GM12872 (cell line): ENCODE results near the gene CAPN15.
A peak's percentile ranks its signal among the peaks of the same experiment; 100 is the strongest.

ENCODE experiments used
- CTCF ChIP-seq: IDR thresholded peaks from 3 replicates; pipeline ENCODE4 v1.5.1; 2011; ENCODE audit warnings: low read depth, mild to moderate bottlenecking, low read length, moderate library complexity; ENCODE audit not compliant: insufficient read depth

CAPN15 gene

DNA sequence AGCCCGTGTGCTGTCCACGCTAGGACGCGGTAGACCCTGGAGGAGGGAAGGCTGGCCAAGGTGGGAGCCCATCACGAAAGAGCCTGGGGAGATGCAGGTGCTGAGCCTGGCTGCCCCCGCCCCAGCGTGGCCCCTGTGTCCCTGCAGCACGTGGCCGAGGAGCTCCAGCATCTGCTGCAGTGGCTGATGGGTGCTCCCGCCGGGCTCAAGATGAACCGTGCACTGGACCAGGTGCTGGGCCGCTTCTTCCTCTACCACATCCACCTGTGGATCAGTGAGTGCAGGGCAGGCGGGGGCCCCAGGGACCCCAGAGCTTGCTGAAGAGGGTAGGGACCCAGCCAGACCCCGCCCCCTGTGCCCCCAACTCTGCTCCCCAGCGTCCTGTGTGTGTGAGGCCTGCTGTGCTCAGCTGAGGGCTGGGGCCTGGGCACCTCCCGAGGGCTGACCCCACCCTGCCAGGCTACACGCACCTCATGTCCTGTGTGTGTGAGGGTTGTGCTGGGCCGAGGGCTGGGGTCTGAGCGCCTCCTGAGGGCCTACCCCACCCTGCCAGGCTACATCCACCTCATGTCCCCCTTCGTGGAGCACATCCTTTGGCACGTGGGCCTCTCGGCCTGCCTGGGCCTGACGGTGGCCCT, 50.8 kb downstream of the CAPN15 start:
- TF ChIP-seq CTCF: no peak

DNA sequence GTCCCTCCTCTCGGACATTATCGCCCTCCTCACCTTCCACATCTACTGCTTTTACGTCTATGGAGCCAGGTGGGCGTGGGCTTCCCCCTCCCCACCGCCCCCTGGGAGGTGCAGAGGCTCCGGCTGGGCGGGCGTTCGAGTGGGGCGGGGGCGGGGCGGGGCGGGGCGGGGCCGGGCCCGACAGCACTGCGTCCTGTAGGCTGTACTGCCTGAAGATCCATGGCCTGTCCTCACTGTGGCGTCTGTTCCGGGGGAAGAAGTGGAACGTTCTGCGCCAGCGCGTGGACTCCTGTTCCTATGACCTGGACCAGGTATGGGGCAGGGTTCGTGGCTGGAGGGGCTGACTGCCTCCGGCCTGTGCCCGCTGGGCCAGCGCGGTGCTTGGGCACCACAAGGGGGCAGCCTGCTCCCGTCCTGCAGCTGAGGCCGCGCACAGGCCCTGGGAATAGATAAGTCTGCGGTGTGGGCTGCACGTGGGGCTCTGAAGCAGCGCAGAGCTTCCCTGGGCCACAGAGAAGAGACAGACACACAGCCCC, 51.4 kb downstream of the CAPN15 start:
- TF ChIP-seq CTCF: peak; percentile 91

DNA sequence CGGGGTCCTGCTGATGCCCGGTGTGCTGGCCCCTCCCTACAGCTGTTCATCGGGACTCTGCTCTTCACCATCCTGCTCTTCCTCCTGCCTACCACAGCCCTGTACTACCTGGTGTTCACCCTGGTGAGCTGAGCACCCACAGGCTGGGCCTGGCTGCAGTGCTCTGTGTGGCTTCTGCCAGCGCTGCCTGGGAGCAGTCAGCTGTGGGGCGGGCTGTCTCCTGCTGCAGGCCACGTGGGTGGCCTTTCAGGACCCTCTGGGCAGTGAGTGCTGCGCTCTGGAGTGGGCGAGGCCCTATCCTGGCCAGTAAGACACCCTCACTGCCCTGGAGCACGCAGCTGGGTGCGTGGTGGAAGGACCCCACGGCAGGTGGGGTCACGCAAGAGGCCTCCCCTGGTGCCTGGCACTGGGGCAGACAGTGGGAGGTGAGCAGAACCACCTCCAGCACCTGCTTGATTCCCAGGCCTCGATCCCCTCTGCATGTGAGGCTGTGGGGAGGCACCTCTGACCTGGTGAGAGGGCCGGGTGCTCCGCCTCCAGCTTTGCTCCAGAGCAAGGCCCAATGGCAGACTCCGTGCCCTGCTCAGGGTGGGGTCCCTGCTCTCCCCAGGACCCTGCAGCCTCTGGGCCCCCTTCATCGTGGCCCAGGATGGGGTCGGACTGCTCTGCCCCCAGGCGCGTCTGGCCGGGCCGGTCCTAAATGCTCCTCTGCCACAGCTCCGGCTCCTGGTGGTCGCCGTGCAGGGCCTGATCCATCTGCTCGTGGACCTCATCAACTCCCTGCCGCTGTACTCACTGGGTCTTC, 52.8 kb downstream of the CAPN15 start:
- TF ChIP-seq CTCF: no peak

GRCh38 chr16:580946-581498, 53.5 kb downstream of the CAPN15 start:
- no peak for TF ChIP-seq CTCF

DNA sequence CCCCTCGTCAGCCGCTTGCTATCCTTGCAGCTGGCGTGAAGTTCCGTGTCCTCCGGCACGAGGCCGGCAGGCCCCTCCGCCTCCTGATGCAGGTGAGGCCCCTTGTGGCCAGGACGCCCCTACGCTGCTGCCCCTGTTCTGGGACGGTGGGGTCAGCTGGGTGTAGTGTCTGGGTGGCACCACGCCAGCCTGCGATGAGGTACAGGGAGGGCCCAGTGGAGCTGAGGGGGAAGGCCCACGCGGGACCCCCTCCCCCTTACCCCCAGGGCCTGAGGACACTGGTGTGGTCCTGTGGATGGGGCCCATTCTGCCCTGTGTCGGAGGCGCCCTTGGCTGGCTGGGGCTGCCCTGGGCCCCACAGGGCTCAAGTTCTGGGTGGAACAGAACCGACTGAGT, 54.7 kb downstream of the CAPN15 start:
- no peak for TF ChIP-seq CTCF

DNA sequence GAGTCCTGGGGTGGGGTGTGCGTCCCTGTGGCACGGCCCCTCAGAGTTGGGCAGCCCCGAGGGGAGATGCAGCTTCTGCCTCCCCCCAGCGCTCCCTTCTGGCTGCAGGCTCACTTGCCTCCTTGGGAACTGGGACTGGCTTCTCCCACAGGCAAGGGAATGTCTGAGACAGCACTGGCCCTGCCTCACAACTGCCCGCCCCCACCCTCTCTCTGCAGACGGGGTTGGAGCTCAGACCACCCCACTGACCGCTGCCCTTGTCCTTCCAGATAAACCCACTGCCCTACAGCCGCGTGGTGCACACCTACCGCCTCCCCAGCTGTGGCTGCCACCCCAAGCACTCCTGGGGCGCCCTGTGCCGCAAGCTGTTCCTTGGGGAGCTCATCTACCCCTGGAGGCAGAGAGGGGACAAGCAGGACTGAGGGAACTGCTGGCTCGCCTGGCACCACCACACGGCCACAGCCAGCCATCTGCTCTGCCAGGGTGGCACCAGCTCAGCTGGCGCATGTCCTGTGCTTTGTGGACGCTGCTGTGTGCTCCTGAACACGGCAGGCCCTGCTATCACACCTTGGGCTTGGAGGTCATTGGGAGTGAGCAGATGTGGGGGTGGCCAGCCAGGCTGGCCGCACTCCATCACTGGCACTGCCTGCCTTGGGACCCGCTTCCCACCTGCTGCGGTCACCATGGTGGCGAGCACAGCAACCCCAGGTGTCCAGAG, 55.3 kb downstream of the CAPN15 start:
- no peak for TF ChIP-seq CTCF

DNA sequence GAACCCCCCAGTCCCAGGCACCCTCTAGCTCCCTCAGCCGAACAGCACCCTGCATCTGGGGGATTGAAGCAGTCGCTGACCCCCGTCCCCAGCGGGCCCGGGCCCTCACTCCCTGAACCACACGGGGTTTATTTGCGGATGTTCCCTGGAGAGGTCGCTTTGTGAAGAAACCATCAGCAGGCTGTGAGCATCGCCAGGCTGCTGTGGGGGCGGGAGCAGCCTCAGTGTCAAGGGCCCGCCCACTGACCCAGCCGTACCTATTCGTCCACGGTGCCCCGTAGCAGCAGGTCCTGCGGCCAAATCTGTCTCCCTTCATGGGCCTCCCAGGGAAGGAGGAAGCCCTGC, 55.9 kb downstream of the CAPN15 start:
- no peak for TF ChIP-seq CTCF
